ENCODE measurements around the gene GFPT1. TPM values are rescaled to one million over a fixed set of nuclear protein-coding genes. Genes with fewer than 3 reads are reported as not detected.

The GFPT1 gene
- total RNA-seq, 1 experiment from 2014 or later: 20.7 TPM

DNA sequence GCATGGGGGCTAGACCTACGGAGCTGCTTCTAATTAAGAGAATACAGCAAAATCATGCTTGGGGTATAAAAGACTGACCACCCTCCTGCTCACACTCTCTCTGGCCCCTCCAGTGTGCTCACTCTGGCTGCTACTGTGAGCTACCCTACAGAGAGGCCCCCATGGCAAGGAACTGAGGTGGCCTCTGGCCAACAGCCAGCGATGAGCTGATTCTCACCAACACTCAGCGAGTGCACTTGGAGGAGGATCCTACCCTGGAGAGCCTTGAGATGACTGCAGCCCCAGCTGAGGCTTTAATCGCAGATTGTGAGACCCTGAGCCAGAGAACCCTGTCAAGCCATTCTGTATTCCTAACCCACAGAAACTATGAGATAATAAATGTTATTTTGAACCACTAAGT, 88.2 kb downstream of the GFPT1 start:
- Histone ChIP-seq H3K36me3 (ENCODE audit: low read depth, low read length) (no peaks in the 10 kb centered on the region), H3K4me2 (ENCODE audit: low read length) (peak overlapping the region; percentile 60), H4K20me1 (ENCODE audit: low read length) (no peaks in the 10 kb centered on the region), H3K9me2 (replicated peaks; ENCODE audit: low read length) (no peaks in the 10 kb centered on the region), H3K4me1 (ENCODE audit: insufficient read depth, low read length) (peaks cover 26% of the 10 kb centered on the region), H3K9me3 (ENCODE audit: low read length) (no peaks in the 10 kb centered on the region), H3K4me3 (ENCODE audit: low read length) (no peak overlapping the region), H3K27ac (ENCODE audit: low read length) (peak overlapping the region; percentile 38), H3K27me3 (ENCODE audit: low read length) (no peaks in the 10 kb centered on the region), H3F3A (ENCODE audit: low read length, unreplicated experiment) (no peaks in the 10 kb centered on the region), H3K79me2 (ENCODE audit: low read length) (no peaks in the 10 kb centered on the region), H2AFZ (ENCODE audit: low read length) (peak overlapping the region; percentile 44; the same call in 1 of the 2 replicates), H3K9ac (ENCODE audit: low read length) (no peak overlapping the region)
- ATAC-seq: peak; percentile 6; the same call in 1 of the 2 replicates
- ChIA-PET CTCF (no interaction called here), POLR2A (ENCODE audit: unreplicated experiment) (no interaction called here)
- intact Hi-C loops (cut with micrococcal nuclease): no loop called here
- DNase-seq: peak; percentile 38
- TF ChIP-seq EZH2 (IDR thresholded peaks at IDR 0.05; ENCODE audit: low read length, unreplicated experiment): no peak
- no TSS peak for BruUV-seq (replicated peaks)

DNA sequence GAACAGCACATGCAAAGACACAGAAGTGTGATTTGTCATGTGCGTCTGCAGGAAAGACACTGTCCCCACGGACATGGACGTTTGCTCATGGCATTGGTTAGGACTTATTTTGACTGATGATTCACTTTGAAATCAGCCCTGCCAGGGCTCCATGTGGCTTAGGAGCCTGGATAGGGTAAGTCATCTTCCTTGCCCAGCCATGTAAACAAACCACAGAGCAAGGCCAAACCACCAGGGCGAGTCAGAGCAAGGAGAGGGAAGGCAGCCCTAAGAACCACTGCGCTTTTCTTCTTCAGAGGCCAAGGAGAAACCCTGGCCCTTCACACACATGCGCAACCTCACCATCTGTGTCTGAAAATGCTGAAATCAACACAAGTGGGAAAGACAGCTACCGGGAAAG, 88.8 kb downstream of the GFPT1 start:
- DNase-seq (peak; percentile 93), ATAC-seq (peak; percentile 100)
- ChIA-PET POLR2A (ENCODE audit: unreplicated experiment) (no interaction called here), CTCF (no interaction called here)
- Histone ChIP-seq H3K79me2 (ENCODE audit: low read length) (no peaks in the 10 kb centered on the region), H3K9me3 (ENCODE audit: low read length) (no peaks in the 10 kb centered on the region), H3F3A (ENCODE audit: low read length, unreplicated experiment) (no peaks in the 10 kb centered on the region), H4K20me1 (ENCODE audit: low read length) (no peaks in the 10 kb centered on the region), H3K27ac (ENCODE audit: low read length) (peak overlapping the region; percentile 38), H3K36me3 (ENCODE audit: low read depth, low read length) (no peaks in the 10 kb centered on the region), H3K27me3 (ENCODE audit: low read length) (no peaks in the 10 kb centered on the region), H3K4me1 (ENCODE audit: insufficient read depth, low read length) (peaks cover 26% of the 10 kb centered on the region), H2AFZ (ENCODE audit: low read length) (peak overlapping the region; percentile 47), H3K4me2 (ENCODE audit: low read length) (peak overlapping the region; percentile 60), H3K9me2 (replicated peaks; ENCODE audit: low read length) (no peaks in the 10 kb centered on the region), H3K4me3 (ENCODE audit: low read length) (no peak overlapping the region), H3K9ac (ENCODE audit: low read length) (no peak overlapping the region)
- TF ChIP-seq EZH2 (IDR thresholded peaks at IDR 0.05; ENCODE audit: low read length, unreplicated experiment) (no peak), EZH2phosphoT487 (IDR thresholded peaks at IDR 0.05; ENCODE audit: borderline replicate concordance, low read length) (no peak)
- TF ChIP-seq, protein P1, sequence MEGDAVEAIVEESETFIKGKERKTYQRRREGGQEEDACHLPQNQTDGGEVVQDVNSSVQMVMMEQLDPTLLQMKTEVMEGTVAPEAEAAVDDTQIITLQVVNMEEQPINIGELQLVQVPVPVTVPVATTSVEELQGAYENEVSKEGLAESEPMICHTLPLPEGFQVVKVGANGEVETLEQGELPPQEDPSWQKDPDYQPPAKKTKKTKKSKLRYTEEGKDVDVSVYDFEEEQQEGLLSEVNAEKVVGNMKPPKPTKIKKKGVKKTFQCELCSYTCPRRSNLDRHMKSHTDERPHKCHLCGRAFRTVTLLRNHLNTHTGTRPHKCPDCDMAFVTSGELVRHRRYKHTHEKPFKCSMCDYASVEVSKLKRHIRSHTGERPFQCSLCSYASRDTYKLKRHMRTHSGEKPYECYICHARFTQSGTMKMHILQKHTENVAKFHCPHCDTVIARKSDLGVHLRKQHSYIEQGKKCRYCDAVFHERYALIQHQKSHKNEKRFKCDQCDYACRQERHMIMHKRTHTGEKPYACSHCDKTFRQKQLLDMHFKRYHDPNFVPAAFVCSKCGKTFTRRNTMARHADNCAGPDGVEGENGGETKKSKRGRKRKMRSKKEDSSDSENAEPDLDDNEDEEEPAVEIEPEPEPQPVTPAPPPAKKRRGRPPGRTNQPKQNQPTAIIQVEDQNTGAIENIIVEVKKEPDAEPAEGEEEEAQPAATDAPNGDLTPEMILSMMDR (conservative IDR thresholded peaks at IDR 0.05; ENCODE audit: low read depth, low read length): no peak
- intact Hi-C loops (cut with micrococcal nuclease): no loop called here
- BruUV-seq (replicated peaks): no TSS peak

DNA sequence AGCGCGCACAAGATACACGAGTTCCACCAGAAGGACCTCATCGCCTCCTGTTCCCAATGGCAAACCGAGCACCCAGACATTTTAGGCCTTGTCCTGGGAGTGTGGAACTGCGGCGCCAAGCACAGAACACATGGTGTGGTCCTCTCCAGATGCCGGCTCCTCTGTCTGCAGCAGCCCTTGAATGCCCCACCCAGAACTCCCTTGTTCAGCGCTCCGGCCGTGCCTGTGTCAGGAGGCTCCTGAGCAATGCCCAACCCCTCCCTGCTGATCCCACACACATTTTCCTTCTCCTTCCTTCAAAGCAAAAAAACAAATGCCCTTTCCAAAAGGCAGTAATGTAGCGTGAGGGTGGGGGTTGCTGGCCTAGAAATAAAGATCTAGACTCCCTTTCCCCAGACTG, 89.8 kb downstream of the GFPT1 start:
- Histone ChIP-seq H3K36me3 (ENCODE audit: low read depth, low read length) (no peaks in the 10 kb centered on the region), H3K27me3 (ENCODE audit: low read length) (no peaks in the 10 kb centered on the region), H3F3A (ENCODE audit: low read length, unreplicated experiment) (no peaks in the 10 kb centered on the region), H3K4me3 (ENCODE audit: low read length) (no peak overlapping the region), H3K9ac (ENCODE audit: low read length) (no peak overlapping the region), H3K9me3 (ENCODE audit: low read length) (no peaks in the 10 kb centered on the region), H3K27ac (ENCODE audit: low read length) (no peak overlapping the region), H4K20me1 (ENCODE audit: low read length) (no peaks in the 10 kb centered on the region), H3K4me1 (ENCODE audit: insufficient read depth, low read length) (peaks cover 26% of the 10 kb centered on the region), H3K79me2 (ENCODE audit: low read length) (no peaks in the 10 kb centered on the region), H3K4me2 (ENCODE audit: low read length) (no peak overlapping the region), H3K9me2 (replicated peaks; ENCODE audit: low read length) (no peaks in the 10 kb centered on the region), H2AFZ (ENCODE audit: low read length) (no peak overlapping the region)
- no peak for DNase-seq
- ChIA-PET POLR2A (ENCODE audit: unreplicated experiment) (no interaction called here), CTCF (no interaction called here)
- TF ChIP-seq, protein P1 (conservative IDR thresholded peaks at IDR 0.05; ENCODE audit: low read depth, low read length): no peak
- TF ChIP-seq EZH2 (IDR thresholded peaks at IDR 0.05; ENCODE audit: low read length, unreplicated experiment) (no peak), EZH2phosphoT487 (IDR thresholded peaks at IDR 0.05; ENCODE audit: borderline replicate concordance, low read length) (no peak)
- ATAC-seq: no peak
- no TSS peak for BruUV-seq (replicated peaks)
- intact Hi-C loops (cut with micrococcal nuclease): no loop called here
